Liver (tissue), 9 donors: ENCODE measurements around the gene DNAH8. TPM values are rescaled to one million over a fixed set of nuclear protein-coding genes. Genes with fewer than 3 reads are reported as not detected.

Experiments
- DNase-seq: peaks from one replicate; pipeline ENCODE4 v3.0.0-alpha.2; 2017; ENCODE audit warnings: low spot score
- H3K27ac ChIP-seq, 2 donors: one replicate each; pipeline ENCODE4 v1.7.0; 2013; ENCODE audit warnings: inconsistent platforms in 2 of 2, low read length in 2 of 2, control low read depth in 1 of 2, low read depth in 1 of 2, mild to moderate bottlenecking in 1 of 2
- H3K27me3 ChIP-seq, 4 donors: one replicate each; pipeline versions ENCODE4 v1.6.1 to v1.7.0; 2013; ENCODE audit warnings: low read length in 3 of 4, inconsistent platforms in 1 of 4, mild to moderate bottlenecking in 1 of 4, moderate library complexity in 1 of 4; ENCODE audit not compliant: control insufficient read depth in 4 of 4, insufficient read depth in 4 of 4
- H3K36me3 ChIP-seq, 4 donors: one replicate each; pipeline versions ENCODE4 v1.6.1 to v1.7.0; 2013; ENCODE audit warnings: low read length in 3 of 4, mild to moderate bottlenecking in 3 of 4, low read depth in 1 of 4, moderate library complexity in 1 of 4; ENCODE audit not compliant: control insufficient read depth in 4 of 4, insufficient read depth in 3 of 4
- H3K4me1 ChIP-seq, 4 donors: one replicate each; pipeline versions ENCODE4 v1.6.1 to v1.7.0; 2013; ENCODE audit warnings: low read length in 3 of 4, mild to moderate bottlenecking in 3 of 4, moderate library complexity in 1 of 4; ENCODE audit not compliant: control insufficient read depth in 4 of 4, insufficient read depth in 4 of 4
- H3K4me3 ChIP-seq, 3 donors: one replicate each; pipeline versions ENCODE4 v1.6.1 to v1.7.0; 2013; ENCODE audit warnings: low read length in 3 of 3, control low read depth in 1 of 3, low read depth in 1 of 3, mild to moderate bottlenecking in 1 of 3
- H3K9ac ChIP-seq, 2 donors: one replicate each; pipeline ENCODE4 v1.7.0; 2013; ENCODE audit warnings: low read length in 2 of 2, mild to moderate bottlenecking in 2 of 2, moderate library complexity in 2 of 2, control low read depth in 1 of 2, low read depth in 1 of 2
- H3K9me3 ChIP-seq, 4 donors: one replicate each; pipeline versions ENCODE4 v1.6.1 to v1.7.0; 2013; ENCODE audit warnings: low read length in 3 of 4; ENCODE audit not compliant: control insufficient read depth in 4 of 4
- EGR1 ChIP-seq, 2 donors: IDR thresholded peaks; 2 replicates each; pipeline ENCODE4 v1.6.1; 2016 to 2018; ENCODE audit warnings: antibody characterized with exemption in 2 of 2, low read depth in 2 of 2
- FOXA1 ChIP-seq: IDR thresholded peaks from 2 replicates; pipeline ENCODE4 v1.6.1; 2016; ENCODE audit warnings: antibody characterized with exemption
- FOXA2 ChIP-seq: IDR thresholded peaks from 2 replicates; pipeline ENCODE4 v1.6.1; 2016; ENCODE audit warnings: antibody characterized with exemption
- GABPA ChIP-seq, 2 donors: IDR thresholded peaks in 1 of 2; conservative IDR thresholded peaks in 1 of 2; 2 replicates each; pipeline ENCODE4 v1.6.1; 2016; ENCODE audit warnings: antibody characterized with exemption in 2 of 2, mild to moderate bottlenecking in 1 of 2, moderate library complexity in 1 of 2
- HNF4G ChIP-seq: IDR thresholded peaks from 2 replicates; pipeline ENCODE4 v1.6.1; 2016; ENCODE audit warnings: antibody characterized with exemption
- JUND ChIP-seq, 2 donors: IDR thresholded peaks; 2 replicates each; pipeline ENCODE4 v1.6.1; 2016; ENCODE audit warnings: antibody characterized with exemption in 2 of 2
- NR2F2 ChIP-seq: IDR thresholded peaks from 2 replicates; pipeline ENCODE4 v1.6.1; 2016; ENCODE audit warnings: antibody characterized with exemption
- RAD21 ChIP-seq, 2 donors: IDR thresholded peaks; 2 replicates each; pipeline ENCODE4 v1.6.1; 2016; ENCODE audit warnings: antibody characterized with exemption in 2 of 2, mild to moderate bottlenecking in 2 of 2
- SP1 ChIP-seq: IDR thresholded peaks from 2 replicates; pipeline ENCODE4 v1.6.1; 2018; ENCODE audit warnings: antibody characterized with exemption, mild to moderate bottlenecking
- TAF1 ChIP-seq: conservative IDR thresholded peaks from 2 replicates; pipeline ENCODE4 v1.6.1; 2016; ENCODE audit warnings: antibody characterized with exemption, mild to moderate bottlenecking
- YY1 ChIP-seq: IDR thresholded peaks from 2 replicates; pipeline ENCODE4 v1.6.1; 2016; ENCODE audit warnings: antibody characterized with exemption, mild to moderate bottlenecking
- WGBS: extraction: QIAGEN DNeasy Blood & Tissue Kit; methylation state at CpG from one replicate; pipeline ENCODE4 v1.1.7; 2013; 5-methylcytosine and 5-hydroxymethylcytosine counted together
- polyA plus RNA-seq, 2 donors: library from polyadenylated mRNA; stranded (reverse) in 1 of 2; unstranded in 1 of 2; fragments of 200-250 nt in 1 of 2; fragments of >200 nt in 1 of 2; fragmentation: Nextera tagmentation in 1 of 2; extraction: Ambion mirVana in 1 of 2; gene quantifications; one replicate each; pipeline versions ENCODE4 v1.2.1 to v1.2.3, GENCODE V29; 2013 to 2015
- total RNA-seq, 2 donors: library from RNA; depleted of rRNA; stranded (reverse); fragments of >200 nt; gene quantifications; one replicate each; pipeline ENCODE4 v1.2.3, GENCODE V29; 2014
- TF ChIP-seq, protein P1 (sequence below): IDR thresholded peaks from 2 replicates; pipeline ENCODE4 v1.6.1; 2016; ENCODE audit warnings: antibody characterized with exemption
- TF ChIP-seq, protein P2 (sequence below): IDR thresholded peaks from 2 replicates; pipeline ENCODE4 v1.6.1; 2016; ENCODE audit warnings: antibody characterized with exemption, mild to moderate bottlenecking
- TF ChIP-seq, protein P3 (sequence below): IDR thresholded peaks from 2 replicates; pipeline ENCODE4 v1.6.1; 2016; ENCODE audit warnings: antibody characterized with exemption
- TF ChIP-seq, protein P4 (sequence below): IDR thresholded peaks from 2 replicates; pipeline ENCODE4 v1.6.1; 2016; ENCODE audit warnings: antibody characterized with exemption
- donor health status: healthy.
- donor health status: healthy.
- donor health status: healthy.
- donor health status: healthy.
- donor health status: healthy.

The DNAH8 gene
- total and polyA plus RNA-seq, 4 donors, result under 0.01 to 0.05 TPM; not detected in 2

DNA sequence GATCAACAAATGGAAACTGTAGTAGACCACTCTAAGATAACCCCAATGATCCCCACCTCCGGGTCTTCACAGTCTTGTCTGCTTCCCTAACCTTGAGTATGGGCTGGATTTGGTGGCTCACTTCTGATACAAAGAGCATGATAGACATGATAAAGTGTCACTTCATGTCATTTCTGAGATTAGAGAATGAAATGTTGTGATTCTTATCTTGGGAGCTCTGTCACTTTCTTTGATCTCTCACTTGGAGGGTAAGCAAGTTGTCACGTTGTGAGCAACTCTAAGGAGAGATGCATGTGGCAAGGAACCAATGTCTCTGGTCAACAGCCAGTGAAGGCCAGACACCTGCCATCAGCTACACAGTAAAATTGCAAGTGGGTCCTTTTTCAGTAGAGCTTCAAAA is 9.2 kb upstream of the DNAH8 start:
- TF ChIP-seq, protein P1, sequence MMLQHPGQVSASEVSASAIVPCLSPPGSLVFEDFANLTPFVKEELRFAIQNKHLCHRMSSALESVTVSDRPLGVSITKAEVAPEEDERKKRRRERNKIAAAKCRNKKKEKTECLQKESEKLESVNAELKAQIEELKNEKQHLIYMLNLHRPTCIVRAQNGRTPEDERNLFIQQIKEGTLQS, result no peak
- TF ChIP-seq FOXA1 (no peak), EGR1 (IDR thresholded peaks at IDR 0.05; ENCODE audit: low read depth in 2 of 2) (no peak), SP1 (no peak), NR2F2 (no peak), TAF1 (no peak), FOXA2 (no peak), GABPA (IDR thresholded peaks at IDR 0.05 in 1 of 2, conservative IDR thresholded peaks at IDR 0.05 in 1 of 2) (no peak), JUND (IDR thresholded peaks at IDR 0.05) (no peak)
- TF ChIP-seq, protein P2, sequence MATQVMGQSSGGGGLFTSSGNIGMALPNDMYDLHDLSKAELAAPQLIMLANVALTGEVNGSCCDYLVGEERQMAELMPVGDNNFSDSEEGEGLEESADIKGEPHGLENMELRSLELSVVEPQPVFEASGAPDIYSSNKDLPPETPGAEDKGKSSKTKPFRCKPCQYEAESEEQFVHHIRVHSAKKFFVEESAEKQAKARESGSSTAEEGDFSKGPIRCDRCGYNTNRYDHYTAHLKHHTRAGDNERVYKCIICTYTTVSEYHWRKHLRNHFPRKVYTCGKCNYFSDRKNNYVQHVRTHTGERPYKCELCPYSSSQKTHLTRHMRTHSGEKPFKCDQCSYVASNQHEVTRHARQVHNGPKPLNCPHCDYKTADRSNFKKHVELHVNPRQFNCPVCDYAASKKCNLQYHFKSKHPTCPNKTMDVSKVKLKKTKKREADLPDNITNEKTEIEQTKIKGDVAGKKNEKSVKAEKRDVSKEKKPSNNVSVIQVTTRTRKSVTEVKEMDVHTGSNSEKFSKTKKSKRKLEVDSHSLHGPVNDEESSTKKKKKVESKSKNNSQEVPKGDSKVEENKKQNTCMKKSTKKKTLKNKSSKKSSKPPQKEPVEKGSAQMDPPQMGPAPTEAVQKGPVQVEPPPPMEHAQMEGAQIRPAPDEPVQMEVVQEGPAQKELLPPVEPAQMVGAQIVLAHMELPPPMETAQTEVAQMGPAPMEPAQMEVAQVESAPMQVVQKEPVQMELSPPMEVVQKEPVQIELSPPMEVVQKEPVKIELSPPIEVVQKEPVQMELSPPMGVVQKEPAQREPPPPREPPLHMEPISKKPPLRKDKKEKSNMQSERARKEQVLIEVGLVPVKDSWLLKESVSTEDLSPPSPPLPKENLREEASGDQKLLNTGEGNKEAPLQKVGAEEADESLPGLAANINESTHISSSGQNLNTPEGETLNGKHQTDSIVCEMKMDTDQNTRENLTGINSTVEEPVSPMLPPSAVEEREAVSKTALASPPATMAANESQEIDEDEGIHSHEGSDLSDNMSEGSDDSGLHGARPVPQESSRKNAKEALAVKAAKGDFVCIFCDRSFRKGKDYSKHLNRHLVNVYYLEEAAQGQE, result no peak
- DNase-seq, result no peak
- Histone ChIP-seq H3K9ac (no peak overlapping the region), H3K36me3 (peaks cover 0 to under 1% (median 0%) of the 10 kb centered on the region in 4 donors), H3K4me1 (peaks cover 2 to 4% (median 3%) of the 10 kb centered on the region in 4 donors), H3K4me3 (no peak overlapping the region), H3K9me3 (no peaks in the 10 kb centered on the region), H3K27me3 (no peaks in the 10 kb centered on the region), H3K27ac (no peak overlapping the region)
- WGBS, result 77% methylated on average over 2 of the region's 2 CpGs

DNA sequence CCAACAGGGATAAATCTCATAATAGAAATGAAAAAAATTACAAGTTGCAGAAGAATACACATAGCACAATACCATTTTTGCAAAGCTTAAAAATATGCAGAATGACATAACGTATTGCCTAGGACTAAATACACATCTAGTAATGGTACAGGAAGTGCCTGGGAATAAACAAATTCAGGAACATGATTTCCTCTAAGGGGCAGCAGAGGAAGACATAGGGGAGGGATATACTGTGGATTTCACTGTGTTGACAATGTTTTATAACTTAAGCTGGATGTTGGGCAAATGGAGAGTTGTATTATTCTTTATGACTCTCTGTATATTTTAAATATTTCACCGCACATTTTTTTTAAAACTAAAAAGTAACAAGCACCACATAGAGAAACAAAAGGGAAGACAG is 6.6 kb upstream of the DNAH8 start:
- Histone ChIP-seq H3K27ac (no peak overlapping the region), H3K36me3 (peaks cover 0 to 1% (median 0%) of the 10 kb centered on the region in 4 donors), H3K9me3 (no peaks in the 10 kb centered on the region), H3K4me3 (no peak overlapping the region), H3K4me1 (no peaks in the 10 kb centered on the region), H3K27me3 (no peaks in the 10 kb centered on the region), H3K9ac (no peak overlapping the region)
- whole genome bisulfite sequencing, result 67% methylated on average over 2 of the region's 2 CpGs
- TF ChIP-seq RAD21 (IDR thresholded peaks at IDR 0.05), result no peak
- DNase-seq, result no peak

DNA sequence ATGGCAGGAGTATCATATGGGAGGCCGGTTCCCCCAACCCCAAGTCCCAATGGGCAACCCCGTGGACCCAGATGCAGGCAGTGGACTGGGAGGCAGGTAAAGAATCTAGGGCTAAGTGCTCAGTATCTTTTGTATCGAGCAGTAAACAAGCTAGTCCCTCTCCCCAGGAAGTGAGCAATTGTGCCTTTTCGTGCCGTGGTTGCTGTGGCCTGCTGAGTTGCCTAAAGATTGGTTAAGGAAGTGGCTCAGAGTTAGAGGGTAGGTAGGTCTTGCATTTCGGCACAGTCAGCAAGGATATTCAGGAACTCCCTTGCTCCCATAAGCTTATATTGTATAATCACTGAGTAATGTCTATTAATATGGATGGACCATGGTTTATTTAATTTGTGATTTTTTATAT is 1.3 kb upstream of the DNAH8 start:
- H3K36me3 ChIP-seq, result peaks cover 0 to 1% (median 0%) of the 10 kb centered on the region in 4 donors
- H3K4me1 ChIP-seq, result peaks cover 0 to 4% (median 1%) of the 10 kb centered on the region in 4 donors
- no peak for DNase-seq
- no peak overlapping the region for H3K9ac ChIP-seq
- no peaks in the 10 kb centered on the region for H3K9me3 ChIP-seq
- H3K27ac ChIP-seq, result no peak overlapping the region
- peaks cover 0 to 3% (median 2%) of the 10 kb centered on the region in 4 donors for H3K27me3 ChIP-seq
- TF ChIP-seq, protein P3, sequence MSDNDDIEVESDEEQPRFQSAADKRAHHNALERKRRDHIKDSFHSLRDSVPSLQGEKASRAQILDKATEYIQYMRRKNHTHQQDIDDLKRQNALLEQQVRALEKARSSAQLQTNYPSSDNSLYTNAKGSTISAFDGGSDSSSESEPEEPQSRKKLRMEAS, result no peak
- TF ChIP-seq RAD21 (IDR thresholded peaks at IDR 0.05) (no peak), NR2F2 (no peak), HNF4G (no peak), GABPA (IDR thresholded peaks at IDR 0.05 in 1 of 2, conservative IDR thresholded peaks at IDR 0.05 in 1 of 2) (no peak), YY1 (no peak)
- TF ChIP-seq, protein P4, sequence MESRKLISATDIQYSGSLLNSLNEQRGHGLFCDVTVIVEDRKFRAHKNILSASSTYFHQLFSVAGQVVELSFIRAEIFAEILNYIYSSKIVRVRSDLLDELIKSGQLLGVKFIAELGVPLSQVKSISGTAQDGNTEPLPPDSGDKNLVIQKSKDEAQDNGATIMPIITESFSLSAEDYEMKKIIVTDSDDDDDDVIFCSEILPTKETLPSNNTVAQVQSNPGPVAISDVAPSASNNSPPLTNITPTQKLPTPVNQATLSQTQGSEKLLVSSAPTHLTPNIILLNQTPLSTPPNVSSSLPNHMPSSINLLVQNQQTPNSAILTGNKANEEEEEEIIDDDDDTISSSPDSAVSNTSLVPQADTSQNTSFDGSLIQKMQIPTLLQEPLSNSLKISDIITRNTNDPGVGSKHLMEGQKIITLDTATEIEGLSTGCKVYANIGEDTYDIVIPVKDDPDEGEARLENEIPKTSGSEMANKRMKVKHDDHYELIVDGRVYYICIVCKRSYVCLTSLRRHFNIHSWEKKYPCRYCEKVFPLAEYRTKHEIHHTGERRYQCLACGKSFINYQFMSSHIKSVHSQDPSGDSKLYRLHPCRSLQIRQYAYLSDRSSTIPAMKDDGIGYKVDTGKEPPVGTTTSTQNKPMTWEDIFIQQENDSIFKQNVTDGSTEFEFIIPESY, result no peak
- WGBS, result 59% methylated on average over 6 of the region's 6 CpGs
- no peak overlapping the region for H3K4me3 ChIP-seq
